AG04450 (cell line): ENCODE results near the gene MYO9B. TPM values are rescaled to one million over a fixed set of nuclear protein-coding genes. Genes with fewer than 3 reads are reported as not detected.

Source experiments
- CTCF ChIA-PET: fragments of 300-600, 350-600 bp; formaldehyde crosslinking; extraction: SDS; loops from one replicate; lab custom pipeline; 2022; ENCODE audit warnings: antibody characterized with exemption, inconsistent platforms; lab: Charles Lee
- POLR2A ChIA-PET: fragments of 350-600 bp; formaldehyde crosslinking; extraction: SDS; loops from one replicate; lab custom pipeline; 2021; ENCODE audit warnings: antibody characterized with exemption, inconsistent platforms; lab: Yijun Ruan, JAX
- DNase-seq: peaks from one replicate; pipeline ENCODE4 v3.0.0-alpha.2; 2011; ENCODE audit warnings: low read depth, low spot score
- H3K27ac ChIP-seq: one replicate; pipeline ENCODE4 v1.5.1; 2012; ENCODE audit warnings: low read depth, low read length, control low read depth
- H3K27me3 ChIP-seq: one replicate; pipeline ENCODE4 v1.6.0; 2012; ENCODE audit warnings: low read length; ENCODE audit not compliant: control insufficient read depth, insufficient read depth
- H3K4me3 ChIP-seq: 2 replicates; pipeline ENCODE4 v1.5.1; 2011; ENCODE audit warnings: mild to moderate bottlenecking, low read depth, low read length, control low read depth
- H3K9me3 ChIP-seq: 2 replicates; pipeline ENCODE4 v1.5.1; 2012; ENCODE audit warnings: low read length; ENCODE audit not compliant: control insufficient read depth, insufficient read depth
- polyA plus RNA-seq: library from polyadenylated mRNA; depleted of rRNA; stranded (reverse); fragments of >200 nt; gene quantifications from 2 replicates; pipeline ENCODE4 v1.2.3, GENCODE V29; 2011
- TF ChIP-seq, protein P1 (sequence below): IDR thresholded peaks from 2 replicates; pipeline ENCODE4 v1.5.1; 2011; ENCODE audit warnings: low read depth, low read length, control low read depth, inconsistent platforms

Gene MYO9B
- polyA plus RNA-seq, 1 experiment = 34.5 TPM

DNA sequence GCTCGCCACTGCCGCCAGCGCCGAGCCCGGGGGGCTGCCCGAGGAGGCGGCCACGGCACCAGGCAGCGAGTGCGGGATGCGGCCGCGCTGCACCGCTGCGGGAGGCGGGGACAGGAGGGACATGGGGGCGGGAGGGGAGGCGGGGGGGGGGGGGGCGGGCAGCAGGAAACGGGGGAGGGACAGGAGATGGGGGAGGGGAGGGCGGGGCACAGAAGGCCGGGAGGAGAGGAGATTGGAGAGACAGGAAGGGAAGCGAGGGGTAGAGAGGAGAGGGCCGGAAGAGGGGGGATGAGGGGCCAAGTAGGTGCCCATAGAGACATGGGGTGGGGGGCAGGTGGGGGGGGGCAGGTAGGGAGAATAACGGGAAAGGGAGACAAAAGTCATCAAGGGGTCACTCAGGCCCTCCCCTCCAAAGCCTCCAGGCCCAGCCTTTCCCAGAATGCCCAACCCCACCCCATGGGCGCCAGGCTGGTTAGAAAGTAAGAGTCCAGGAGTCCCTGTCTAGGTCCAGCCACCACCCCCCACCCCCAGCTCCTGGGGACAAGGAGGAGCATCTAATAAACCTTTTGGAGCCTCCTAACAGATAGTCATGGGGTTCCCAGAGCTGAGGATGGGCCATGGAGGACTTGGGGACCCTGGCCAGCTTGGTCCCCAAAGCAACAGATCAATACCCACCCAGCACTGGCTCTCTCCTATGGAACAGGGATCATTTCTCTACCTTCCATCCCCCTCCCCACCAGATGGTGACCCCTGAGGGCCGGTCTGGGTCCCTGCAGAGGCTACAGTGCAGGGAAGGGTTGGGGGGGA is 160.6 kb downstream of the MYO9B start:
- TF ChIP-seq, protein P1, sequence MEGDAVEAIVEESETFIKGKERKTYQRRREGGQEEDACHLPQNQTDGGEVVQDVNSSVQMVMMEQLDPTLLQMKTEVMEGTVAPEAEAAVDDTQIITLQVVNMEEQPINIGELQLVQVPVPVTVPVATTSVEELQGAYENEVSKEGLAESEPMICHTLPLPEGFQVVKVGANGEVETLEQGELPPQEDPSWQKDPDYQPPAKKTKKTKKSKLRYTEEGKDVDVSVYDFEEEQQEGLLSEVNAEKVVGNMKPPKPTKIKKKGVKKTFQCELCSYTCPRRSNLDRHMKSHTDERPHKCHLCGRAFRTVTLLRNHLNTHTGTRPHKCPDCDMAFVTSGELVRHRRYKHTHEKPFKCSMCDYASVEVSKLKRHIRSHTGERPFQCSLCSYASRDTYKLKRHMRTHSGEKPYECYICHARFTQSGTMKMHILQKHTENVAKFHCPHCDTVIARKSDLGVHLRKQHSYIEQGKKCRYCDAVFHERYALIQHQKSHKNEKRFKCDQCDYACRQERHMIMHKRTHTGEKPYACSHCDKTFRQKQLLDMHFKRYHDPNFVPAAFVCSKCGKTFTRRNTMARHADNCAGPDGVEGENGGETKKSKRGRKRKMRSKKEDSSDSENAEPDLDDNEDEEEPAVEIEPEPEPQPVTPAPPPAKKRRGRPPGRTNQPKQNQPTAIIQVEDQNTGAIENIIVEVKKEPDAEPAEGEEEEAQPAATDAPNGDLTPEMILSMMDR = no peak
- no peak for DNase-seq
- H3K27me3 ChIP-seq = no peaks in the 10 kb centered on the region
- peak overlapping the region; percentile 63 for H3K4me3 ChIP-seq
- ChIA-PET POLR2A (interaction anchor here (0.9 to 3.1 kb wide), 3 partner anchors 9 to 21 kb away, joined by 3 to 14 read pairs (median 3); partner anchors contain the start of genes OCEL1 and USE1), CTCF (interaction anchor here (0.5 to 1.0 kb wide), 4 partner anchors 18 to 709 kb away, joined by 3 to 4 read pairs (median 3); no protein-coding TSS in a partner anchor)
- peak overlapping the region; percentile 47 for H3K27ac ChIP-seq
- no peaks in the 10 kb centered on the region; the same call in 1 of the 2 replicates for H3K9me3 ChIP-seq

DNA sequence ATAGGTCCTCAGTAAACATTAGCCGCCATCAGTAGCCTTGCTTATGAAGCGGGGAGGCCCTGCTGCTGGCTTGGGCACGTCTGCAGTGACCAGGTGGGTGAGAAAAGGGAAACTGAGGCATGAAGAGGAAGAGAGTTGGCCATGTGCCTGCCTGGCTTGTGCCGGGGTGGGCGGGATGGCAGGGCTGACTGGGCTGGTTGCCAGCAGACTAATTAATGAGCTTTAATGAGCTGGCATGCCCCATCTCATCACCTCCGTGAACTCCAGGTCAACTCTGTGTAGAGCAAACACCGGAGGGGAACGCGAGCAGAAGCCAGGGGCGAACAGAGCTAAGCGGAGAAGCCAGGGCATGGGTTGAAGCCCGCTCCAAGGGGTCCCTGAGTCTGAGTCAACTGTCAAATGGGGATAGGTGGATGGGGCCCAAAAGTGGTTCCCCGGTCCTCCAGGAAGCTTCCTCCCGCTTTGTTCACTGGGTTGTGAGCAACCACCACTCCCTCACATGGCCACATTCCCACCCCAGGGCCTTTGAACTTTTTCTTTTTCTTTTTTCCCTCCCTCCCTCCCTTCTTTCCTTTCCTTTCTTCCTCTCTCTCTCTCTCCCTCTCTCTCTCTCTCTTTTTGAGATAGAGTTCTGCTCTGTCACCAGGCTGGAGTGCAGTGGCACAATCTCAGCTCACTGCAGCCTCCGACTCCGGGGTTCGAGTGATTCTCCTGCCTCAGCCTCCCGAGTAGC is 161.4 kb downstream of the MYO9B start:
- Histone ChIP-seq H3K27ac (peak overlapping the region; percentile 47), H3K9me3 (no peaks in the 10 kb centered on the region; the same call in 1 of the 2 replicates), H3K4me3 (no peak overlapping the region), H3K27me3 (no peaks in the 10 kb centered on the region)
- ChIA-PET POLR2A (interaction anchor here (3.1 kb wide), 1 partner anchor 10 kb away, joined by 14 read pairs; the partner anchor contains the start of gene OCEL1), CTCF (interaction anchor here (0.9 to 1.0 kb wide), 2 partner anchors 17 to 45 kb away, joined by 3 to 4 read pairs; no protein-coding TSS in a partner anchor)
- TF ChIP-seq, protein P1 = no peak
- no peak for DNase-seq

DNA sequence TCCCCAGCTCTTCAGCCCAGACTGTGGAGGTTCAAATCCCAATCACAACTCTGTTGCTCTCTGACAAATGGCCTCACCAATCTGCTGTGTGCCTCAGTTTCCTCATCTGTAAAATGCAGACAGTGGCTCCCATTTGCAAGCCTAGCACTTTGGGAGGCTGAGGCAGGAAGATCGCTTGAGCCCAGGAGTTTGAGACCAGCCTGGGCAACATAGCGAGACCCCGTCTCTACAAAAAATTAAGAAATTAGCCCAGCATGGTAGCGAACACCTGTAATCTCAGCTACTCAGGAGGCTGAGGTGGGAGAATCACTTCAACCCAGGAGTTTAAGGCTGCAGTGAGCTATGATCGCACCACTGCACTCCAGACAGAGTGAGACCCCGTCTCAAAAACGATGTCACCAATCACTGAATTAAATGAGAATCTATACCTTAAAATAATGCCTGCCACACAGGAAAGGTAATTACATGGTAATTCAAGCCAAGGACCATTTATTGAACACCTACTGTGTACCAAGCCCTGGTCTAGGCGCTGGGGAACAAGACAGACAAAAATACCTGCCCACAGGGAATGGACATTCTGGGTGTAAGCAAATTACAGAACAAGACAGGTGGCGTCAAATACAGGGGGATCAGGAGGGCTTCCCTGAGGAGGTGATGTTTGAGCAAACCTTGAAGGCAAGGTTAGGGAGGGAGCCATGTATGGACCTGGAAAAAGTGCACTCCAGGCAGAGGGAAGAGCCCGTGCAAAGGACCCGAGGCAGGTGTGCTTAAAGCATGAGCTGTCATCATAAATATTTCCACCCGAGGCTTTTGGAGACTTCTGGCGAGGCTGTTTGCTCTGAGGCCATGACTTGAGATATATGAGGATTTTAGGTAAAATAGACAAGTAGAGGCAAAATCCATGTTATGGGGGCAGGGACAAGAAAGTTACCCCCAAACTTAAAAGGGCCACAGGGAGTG is 162.4 kb downstream of the MYO9B start:
- Histone ChIP-seq H3K4me3 (no peak overlapping the region), H3K27me3 (no peaks in the 10 kb centered on the region), H3K27ac (no peak overlapping the region), H3K9me3 (no peaks in the 10 kb centered on the region; the same call in 1 of the 2 replicates)
- ChIA-PET CTCF (no interaction called here), POLR2A (no interaction called here)
- no peak for DNase-seq
- TF ChIP-seq, protein P1 = no peak

DNA sequence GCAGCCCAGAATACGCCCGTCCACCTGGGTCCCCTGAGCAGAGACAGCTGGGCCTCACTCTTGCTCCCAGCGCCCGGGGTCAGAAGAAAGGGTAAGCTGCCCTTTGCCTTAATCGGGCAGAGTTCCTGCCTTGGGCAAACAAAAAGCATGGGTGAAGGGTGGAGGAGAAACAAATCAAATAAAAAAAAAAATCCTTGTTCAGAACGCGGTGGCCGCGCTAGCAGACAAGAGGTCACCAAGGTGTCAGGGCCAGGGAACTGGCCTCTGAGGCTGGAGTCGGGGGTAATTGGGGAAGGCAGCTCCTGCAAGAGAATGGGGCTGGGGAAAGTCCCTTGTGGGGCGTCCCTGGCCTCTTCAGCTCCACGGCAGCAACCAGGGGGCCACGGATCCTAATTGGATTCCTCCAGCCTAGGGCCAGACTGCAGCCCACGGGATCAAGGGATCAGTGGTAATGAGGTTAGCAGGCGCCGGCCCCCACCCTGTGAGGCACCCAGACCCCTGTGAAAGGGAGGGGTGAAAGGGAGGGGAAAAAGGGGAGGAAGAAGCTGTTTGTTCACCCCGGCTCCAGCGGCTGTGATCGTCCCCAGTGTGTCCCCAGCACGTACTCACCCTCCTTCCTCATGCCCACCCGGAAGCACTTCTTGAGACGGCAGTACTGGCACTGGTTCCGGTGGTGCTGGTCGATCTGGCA is 164.6 kb downstream of the MYO9B start:
- POLR2A ChIA-PET = interaction anchor here (0.6 kb wide), 1 partner anchor 138 kb away, joined by 4 read pairs; no protein-coding TSS in a partner anchor
- TF ChIP-seq, protein P1 = no peak
- H3K4me3 ChIP-seq = no peak overlapping the region
- CTCF ChIA-PET = no interaction called here
- no peaks in the 10 kb centered on the region; the same call in 1 of the 2 replicates for H3K9me3 ChIP-seq
- no peaks in the 10 kb centered on the region for H3K27me3 ChIP-seq
- H3K27ac ChIP-seq = no peak overlapping the region
- no peak for DNase-seq
